GM19463 (cell line): ENCODE measurements around the gene CALD1.

Source experiments
- ATAC-seq: cut with Tn5 transposase; IDR thresholded peaks from one replicate; pipeline ENCODE4 v1.9.1; 2021; ENCODE audit warnings: mild to moderate bottlenecking, moderate library complexity; ENCODE audit not compliant: unreplicated experiment

Gene CALD1

GRCh38 chr7:134826105-134826504, 46.7 kb downstream of the CALD1 start:
- no peak for ATAC-seq

DNA sequence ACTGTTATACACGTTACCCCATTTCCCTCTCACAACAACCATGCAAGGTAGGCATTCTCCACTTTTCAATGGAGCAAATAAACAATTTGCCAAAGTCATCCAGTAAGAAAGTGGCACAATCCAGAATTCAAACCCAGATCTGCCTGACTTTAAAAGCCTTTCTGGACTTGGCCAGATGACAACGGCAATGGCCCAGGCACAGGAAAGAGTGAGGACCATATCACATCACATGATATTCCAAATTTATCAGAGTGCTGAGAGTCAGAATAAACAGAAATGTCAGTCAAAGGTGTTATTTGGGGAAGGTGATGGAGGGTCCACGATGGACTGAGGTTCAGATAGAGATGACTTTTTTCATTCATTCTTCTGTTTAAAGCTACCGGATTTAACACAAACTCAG, 48.0 kb downstream of the CALD1 start:
- no peak for ATAC-seq

GRCh38 chr7:134827889-134828288, 48.5 kb downstream of the CALD1 start:
- ATAC-seq = no peak

GRCh38 chr7:134828361-134828760, 48.9 kb downstream of the CALD1 start:
- no peak for ATAC-seq

- ATAC-seq = no peak
Observed at GRCh38 chr7:134829380-134829986, 50.0 kb downstream of the CALD1 start.

DNA sequence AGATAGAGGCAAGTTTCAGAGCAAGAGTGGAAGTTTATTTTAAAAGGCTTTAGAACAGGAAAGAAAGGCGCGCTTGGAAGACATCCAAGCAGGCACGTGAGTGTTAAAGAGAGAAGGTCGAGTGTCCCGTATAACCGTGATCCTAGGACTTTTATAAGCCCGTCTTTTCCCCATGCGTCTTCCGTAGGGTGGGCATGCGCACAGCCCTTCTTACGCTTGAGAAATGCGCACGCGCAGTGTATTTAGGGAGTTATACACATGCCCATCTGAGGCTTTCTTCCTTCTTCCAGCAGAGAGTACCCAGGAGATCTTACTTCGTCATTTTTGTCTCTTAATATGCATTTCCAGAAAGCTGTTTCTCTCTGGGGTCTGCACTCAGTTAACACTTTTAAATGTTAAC, 52.4 kb downstream of the CALD1 start:
- no peak for ATAC-seq

DNA sequence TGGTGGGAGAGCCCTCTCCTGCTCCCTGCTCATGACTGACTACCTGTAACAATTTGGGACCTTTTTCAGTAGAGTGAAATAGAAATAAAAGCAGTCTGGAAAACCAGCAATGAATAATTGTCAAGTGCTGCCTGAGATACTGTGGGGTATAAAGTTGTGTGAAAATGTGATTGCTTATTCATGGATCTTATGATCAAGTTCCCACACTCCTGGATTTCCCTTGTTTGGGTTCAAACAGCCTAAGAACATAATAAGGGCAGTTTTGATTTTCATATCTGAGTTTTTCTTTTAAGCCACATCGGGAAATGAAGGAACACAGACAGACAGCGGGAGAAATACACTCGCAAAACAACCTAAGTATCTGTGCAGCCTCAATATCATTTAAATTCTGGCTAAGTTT, 52.9 kb downstream of the CALD1 start:
- no peak for ATAC-seq

DNA sequence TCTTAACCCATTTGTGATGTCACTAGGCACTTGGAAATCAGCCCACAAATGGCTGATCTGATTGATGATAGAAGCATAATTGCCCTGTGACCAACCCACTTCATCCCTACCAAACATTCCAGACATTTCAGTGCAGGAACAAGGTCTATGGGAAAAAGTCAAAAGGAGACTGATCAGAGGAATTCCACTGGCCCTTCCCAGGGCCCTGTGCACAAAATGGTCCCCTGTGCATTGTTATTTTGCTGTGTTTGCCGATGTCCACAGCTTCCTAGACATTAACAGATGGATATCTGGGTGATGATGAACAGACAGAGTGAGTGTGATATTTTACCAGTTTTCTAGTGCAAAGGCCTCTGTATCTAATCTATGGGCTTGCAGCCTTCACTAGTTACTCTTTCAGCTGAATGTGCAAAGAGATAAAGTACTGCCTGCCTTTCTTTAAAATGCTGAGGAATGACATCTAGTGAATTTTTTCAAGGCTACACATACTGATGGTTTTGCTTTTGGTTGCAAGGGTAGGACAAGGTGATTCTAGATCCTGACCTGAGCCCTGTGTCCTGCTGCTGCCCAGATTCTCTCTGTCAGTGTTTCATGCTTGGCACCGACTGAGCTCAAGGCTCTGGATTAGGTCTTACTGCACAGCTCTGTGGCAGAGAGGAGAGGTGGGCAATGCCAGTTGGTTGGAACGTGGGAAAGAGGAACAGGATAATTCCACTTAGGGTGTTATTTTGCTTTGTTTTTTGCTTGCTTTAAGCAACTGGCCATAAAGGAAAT, 55.4 kb downstream of the CALD1 start:
- ATAC-seq = no peak

DNA sequence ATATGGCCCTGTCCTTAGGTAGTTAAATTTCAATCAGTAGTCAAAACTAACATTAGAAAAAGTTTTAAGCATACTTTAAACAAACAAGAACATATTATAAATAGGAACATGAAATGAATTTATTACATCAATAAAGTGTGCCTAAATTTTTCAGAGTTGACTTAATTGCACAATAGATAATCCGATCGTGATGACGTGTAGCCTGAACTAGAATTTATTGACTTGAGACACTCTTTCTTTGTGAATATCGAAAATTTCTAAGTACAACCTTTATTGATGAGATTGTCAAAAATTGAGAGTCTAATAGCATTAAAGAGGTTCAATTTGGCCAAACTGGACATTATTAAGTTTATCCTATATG, 56.0 kb downstream of the CALD1 start:
- ATAC-seq = no peak

GRCh38 chr7:134836447-134836846, 57.0 kb downstream of the CALD1 start:
- ATAC-seq = no peak

- no peak for ATAC-seq
Observed at GRCh38 chr7:134839298-134839697, 59.9 kb downstream of the CALD1 start.

DNA sequence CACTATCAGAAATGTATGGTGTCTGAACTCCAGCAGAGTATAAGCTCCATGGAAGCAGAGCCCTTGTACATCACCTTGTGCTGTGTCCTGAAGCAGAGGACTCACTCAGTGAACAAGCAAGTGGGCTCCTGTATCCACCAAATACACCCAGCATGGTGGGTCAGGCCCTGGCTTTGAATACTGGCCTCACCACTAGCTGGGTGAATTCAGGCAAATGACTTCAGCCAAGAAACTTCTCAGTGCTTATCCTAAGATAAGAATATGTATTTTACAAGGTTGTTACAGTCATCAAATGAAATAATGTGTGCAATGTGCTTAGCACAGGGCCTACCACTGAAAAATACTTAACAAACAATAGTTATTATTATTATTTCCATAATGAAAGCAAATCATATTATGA, 62.6 kb downstream of the CALD1 start:
- no peak for ATAC-seq

DNA sequence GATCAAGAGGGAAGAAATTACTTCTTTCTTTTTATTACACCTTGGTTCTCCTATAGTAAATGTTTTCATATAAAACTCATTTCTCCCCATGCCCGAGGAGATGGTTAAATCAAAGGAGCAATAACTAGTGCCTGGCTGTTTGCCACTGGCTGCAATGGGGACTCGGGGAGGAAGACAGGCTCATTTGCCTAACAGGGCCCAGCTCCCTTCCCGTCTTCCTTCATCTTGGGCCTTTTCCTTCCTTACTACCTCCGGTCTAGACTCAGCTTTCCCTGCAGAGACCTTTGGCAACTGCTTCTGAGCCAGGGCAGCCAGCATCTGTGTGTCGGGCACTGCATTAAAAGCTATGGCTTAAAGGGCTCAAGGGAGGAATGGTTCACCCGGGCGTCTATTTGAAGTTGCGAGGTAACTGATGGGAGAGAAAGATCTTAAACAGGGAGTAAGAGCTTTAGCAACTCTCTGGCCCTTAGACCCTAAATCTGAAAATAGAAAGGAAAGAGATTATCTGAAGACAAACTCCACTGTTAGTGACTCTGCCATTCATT, 63.5 kb downstream of the CALD1 start:
- ATAC-seq = no peak

DNA sequence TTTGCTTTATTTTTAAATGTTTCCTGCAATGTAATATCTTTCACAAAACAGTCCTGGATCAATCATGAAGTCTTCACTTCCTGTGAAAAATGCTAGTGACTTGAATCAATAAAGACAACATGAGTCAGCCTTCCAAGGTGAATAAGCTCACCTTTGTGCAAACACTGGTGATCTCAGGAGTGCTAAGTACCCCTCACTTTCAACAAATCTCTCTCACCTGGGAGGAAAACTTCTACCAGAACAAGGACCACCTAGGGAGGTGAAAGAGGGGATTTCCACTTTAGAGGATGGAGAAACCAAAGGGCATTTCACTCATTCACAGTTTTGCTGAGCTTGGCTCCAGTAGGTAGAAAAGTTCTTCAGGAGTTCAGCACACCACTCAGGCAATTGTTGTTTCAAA, 64.8 kb downstream of the CALD1 start:
- ATAC-seq = no peak

DNA sequence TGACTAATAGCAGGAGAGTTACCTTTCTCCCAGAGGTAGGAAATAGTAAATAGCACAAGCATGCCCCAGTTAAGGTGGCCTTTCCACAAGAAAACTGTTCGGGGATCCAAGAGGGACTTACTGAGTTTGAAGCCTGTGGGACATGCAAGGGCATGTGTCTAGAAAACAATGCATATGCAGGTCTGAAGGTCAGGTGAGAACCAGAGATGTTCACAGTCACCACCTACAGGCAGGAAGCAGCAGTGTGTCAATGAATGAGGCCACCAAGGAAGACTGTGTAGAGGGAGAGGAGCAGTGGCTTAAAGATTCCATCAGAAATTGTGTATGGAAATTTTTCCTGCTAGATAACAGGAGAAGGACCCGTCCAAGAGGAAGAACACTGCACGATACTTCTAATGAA, 66.0 kb downstream of the CALD1 start:
- peak; percentile 44 for ATAC-seq

- no peak for ATAC-seq
Observed at GRCh38 chr7:134847851-134848588, 68.6 kb downstream of the CALD1 start.

DNA sequence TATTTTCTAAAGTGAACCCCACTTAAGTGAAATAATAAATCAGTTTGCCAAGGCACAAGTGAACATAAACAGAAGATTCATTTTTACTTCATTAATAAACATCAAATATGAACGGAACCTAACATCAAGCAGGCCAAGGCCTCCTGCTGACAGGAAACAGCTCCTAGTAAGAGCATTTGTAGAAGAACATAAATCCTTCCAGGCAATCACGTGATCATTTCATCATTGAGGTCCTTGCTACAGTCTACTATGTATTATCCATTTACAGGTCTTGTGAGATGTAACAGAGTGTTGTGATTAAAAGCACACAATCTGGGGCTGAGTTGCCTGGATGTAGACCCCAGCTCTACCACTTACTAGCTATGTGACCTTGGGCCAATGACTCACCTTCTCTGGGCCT, 70.6 kb downstream of the CALD1 start:
- no peak for ATAC-seq

DNA sequence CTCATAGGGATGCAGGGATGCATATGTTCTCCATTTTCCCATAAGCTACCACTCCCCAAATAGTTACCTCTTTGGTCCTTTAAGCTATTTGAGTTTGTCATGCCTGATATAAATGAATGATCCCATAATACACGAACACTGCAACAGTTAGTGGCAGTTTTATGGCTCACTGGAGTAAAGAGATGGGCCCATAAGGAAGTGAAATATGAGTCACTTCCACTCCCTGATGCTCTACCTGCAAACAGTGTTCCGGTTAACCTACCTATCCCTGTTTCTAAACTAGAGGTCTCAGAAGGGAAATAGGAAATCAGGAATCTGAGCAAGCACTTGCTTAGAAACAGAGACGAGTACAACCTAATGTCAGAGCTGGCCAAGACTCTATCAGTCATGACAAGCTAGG, 71.7 kb downstream of the CALD1 start:
- no peak for ATAC-seq

DNA sequence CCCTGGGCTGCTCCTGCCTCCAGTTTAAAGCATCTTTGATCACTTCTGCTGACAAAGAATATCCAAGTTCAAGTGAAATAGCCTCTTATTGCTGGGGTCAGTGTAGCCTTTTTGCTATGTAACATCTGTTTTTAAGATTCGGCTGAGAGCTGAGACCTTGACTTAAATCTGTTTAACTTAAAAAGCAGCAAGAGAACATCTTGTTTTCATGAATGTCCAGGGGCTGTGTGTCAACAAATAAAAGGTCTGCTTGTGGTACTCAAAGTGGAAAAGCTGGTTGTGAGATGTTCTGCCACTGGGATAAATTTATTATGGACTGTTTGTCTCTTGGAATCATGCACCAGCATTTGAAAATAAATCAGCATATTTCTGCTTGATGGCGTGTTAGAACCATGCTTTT, 73.2 kb downstream of the CALD1 start:
- no peak for ATAC-seq

DNA sequence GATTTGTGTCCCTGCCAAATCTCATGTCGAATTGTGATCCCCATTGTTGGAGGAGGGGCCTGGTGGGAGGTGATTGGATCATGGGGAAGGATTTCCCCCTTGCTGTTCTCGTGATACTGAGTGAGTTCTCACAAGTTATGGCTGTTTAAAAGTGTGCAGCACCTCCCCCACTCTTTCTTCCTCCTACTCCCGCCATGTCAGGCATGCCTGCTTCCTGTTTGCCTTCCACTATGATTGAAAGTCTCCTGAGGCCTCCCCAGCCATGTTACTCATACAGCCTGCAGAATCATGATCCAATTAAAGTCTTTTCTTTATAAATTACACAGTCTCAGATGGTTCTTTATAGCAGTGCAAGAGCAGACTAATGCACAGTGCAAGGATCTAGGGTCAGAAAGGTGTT, 75.4 kb downstream of the CALD1 start:
- ATAC-seq = no peak

- ATAC-seq = no peak
Observed at GRCh38 chr7:134855442-134855841, 76.0 kb downstream of the CALD1 start.

GRCh38 chr7:134856091-134856490, 76.7 kb downstream of the CALD1 start:
- no peak for ATAC-seq
